NCI-H526 (cell line): ENCODE measurements around the gene CCL19.
"Not testable (repeated sequence)": the region's sequence is repeated elsewhere in the genome, so short reads cannot be mapped to it uniquely, and the experiment has no call there.

ENCODE experiments used
- DNase-seq, 2 experiments: peaks; one replicate each; lab custom pipeline; 2025; lab: John Stamatoyannopoulos, UW

The CCL19 gene

GRCh38 chr9:34690983-34691935 lies at the start of gene CCL19:
Gene CCL19 (minus strand): TSS chr9:34691276. CDS start chr9:34691139, 137 bp downstream.
- DNase-seq = no peak

DNA sequence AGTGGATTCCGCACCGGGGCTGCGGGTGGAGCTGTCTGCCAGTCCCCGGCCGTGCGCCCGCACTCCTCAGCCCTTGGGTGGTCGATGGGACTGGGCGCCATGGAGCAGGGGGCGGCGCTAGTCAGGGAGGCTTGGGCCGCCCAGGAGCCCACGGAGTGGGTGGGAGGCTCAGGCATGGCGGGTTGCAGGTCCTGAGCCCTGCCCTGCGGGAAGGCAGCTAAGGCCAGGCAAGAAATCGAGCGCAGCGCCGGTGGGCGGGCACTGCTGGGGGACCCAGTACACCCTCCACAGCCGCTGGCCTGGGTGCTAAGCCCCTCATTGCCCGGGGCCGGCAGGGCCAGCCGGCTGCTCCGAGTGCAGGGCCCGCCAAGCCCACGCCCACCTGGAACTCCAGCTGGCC lies 49.1 kb upstream of the CCL19 start:
- not testable (repeated sequence) for DNase-seq

DNA sequence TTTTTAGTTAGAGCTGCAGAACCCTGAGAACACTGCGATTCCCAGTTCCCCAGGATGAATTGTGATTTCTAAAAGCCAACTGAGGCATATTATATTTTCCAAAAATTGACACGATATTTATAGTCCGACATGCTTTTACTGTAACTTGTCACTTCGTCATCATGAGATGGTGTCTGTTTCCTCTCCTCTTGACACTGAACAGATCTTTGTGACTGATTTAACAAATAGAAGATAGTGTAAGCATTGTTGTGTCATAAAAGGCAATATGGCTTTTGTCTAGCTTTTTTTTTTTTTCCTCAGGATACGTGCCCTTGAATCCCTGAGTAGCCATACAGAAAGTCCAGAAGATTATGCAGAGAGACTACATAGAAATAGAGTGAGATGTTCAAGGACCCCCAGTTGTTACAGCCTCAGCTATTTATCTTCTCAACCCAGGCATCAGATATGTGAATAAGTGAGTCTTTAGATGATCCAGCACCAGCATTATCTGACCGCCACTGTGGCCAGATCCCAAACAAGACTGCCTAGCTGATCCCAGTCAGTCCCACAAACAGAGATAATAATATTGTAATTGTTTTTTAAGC lies 46.7 kb upstream of the CCL19 start:
- DNase-seq = no peak

DNA sequence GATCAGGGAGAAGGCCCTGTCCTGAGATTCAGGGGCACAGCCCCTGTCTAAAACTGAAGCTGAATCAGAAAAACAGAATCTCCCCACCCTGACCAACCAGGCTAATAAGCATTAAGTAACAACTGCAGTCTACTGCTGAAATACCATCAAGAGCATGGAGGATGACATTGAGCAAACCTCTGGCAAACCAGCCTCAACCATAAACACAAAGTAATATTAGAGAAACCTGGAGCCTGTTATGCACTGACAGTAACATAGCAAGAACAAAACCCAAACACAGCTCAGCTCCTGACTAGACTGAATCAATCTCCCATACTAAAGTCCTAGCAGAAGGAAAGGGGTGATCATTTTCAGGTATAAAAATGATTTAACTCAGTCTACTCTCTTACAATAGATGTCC lies 43.6 kb upstream of the CCL19 start:
- DNase-seq = no peak

GRCh38 chr9:34732886-34733285 lies 41.8 kb upstream of the CCL19 start:
- no peak for DNase-seq

DNA sequence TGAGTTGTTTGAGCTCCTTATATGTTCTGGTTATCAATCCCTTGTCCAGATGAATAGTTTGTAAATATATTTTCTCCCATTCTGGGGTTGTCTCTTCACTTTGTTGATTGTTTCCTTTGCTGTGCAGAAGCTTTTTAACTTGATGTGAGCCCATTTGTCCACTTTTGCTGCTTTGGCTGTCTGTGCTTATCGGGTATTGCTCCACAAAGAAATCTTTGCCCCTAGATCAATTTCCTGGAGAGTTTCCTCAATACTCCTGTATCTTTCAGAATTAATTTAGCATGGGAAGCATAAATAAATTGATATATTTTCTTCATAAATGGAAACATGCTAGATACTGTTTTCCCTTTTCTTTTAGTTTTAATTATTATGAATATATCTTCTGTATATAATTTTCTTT lies 41.4 kb upstream of the CCL19 start:
- no peak for DNase-seq

DNA sequence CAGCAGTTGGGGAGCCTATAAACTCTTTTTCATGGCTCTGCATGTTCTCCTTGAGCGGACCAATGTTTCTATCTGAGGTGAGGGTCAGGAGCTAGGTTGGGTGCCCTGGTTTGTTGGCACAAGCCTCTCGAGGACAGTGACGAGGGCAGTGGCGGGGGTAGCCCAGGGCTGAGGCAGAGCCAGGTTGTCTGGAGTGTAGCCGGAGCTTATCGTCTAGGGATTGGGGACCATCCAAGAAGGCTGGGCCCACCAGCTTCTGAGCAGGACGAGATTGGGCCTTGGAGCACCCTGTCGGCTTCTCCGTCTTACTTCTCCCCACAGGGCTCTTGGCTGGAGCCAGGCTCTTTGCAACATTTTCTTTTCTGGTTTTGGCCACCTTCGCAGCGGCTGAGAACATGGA lies 32.1 kb upstream of the CCL19 start:
- no peak for DNase-seq

- not testable (repeated sequence) for DNase-seq
These were observed 28.6 kb upstream of the CCL19 start for GRCh38 chr9:34719769-34720025.

- no peak for DNase-seq
These were observed 28.1 kb upstream of the CCL19 start for GRCh38 chr9:34719021-34719768.

- no peak for DNase-seq
These were observed 27.0 kb upstream of the CCL19 start for GRCh38 chr9:34717996-34718614.

GRCh38 chr9:34716711-34717110 lies 25.6 kb upstream of the CCL19 start:
- no peak for DNase-seq

DNA sequence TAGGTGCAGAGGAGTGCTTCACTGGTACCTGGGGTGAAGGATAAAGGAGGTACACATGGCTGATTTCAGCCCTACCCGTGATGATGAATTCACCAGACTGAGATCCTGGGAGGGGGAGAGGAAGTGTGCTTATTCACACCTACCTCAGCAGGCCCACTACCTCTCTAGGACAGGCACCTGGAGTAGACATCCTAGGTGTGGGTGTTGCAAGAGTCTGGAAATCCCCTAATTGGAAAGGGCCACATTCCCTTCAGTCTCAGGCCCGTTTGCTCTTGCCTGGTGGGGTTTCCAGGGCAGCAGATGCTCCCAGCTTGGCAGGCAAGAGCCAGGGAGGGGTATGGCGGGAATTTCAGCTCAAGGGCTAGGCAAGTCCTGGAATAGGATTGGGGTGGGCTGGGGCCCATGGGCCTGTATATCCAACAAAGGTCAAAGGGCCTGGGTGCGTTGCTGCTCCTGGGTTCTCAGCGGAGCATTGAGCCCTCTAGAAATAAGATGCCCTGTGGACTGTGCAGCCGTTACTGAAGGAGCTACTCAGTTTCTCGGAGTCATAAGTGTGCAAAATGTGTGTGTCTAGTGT lies 24.7 kb upstream of the CCL19 start:
- DNase-seq = no peak

DNA sequence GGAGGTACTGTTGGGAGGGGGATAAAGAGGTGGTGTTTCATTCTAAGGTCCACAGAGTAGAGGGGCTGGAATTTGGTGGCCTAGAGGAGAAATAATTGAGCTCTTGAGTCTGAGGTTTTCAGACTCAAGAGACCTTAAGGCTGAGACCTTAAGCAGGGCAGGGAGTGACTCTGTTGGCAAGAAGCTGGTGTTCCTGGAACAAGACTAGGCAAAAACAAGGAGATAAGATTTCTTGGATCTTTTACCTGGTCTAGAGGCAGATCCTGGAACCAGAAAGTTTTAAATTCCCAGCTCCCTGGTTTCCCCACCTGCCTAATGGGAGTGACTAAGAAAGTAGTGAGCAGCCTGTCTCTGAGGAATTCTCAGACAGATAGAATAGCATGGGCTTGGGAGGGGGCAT lies 22.9 kb upstream of the CCL19 start:
- DNase-seq = no peak

- DNase-seq = no peak
These were observed 21.1 kb upstream of the CCL19 start for GRCh38 chr9:34712140-34712539.

GRCh38 chr9:34710023-34710422 lies 18.9 kb upstream of the CCL19 start, which contains the start of gene CCL21:
Gene CCL21 (minus strand): TSS chr9:34710136. CDS start chr9:34710066, 70 bp downstream.
- no peak for DNase-seq

DNA sequence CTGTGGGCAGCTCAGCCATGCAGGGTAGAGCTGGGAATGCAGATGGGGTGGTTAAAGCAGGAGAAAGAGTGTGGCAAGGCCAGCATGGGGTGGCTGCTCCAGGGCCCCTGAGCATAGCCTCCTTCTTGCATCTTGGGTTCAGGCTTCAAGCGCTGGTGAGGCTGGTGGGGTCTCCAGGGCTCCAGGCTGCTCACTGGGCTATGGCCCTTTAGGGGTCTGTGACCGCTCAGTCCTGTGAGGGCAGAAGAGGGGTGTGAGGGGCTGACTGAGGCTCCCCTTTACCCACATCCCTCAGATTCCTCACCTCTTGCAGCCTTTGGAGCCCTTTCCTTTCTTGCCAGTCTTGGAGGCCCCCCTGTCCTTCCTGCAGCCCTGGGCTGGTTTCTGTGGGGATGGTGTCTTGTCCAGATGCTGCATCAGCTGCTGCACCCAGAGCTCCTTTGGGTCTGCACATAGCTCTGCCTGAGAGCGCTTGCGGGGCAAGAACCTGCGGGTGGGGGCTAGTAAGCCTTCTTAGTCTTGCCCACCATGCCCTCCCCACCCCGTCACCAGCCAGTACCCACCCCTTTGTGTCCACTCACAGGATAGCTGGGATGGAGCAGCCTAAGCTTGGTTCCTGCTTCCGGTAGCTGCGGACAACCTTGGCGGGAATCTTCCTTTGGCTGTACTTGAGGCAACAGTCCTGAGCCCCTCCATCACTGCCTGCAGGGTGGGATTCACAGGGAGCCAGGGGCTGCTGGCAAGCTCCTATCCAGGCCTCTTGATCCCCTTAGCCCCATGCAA lies 18.3 kb upstream of the CCL19 start:
- no peak for DNase-seq

- DNase-seq = no peak
These were observed 16.1 kb upstream of the CCL19 start for GRCh38 chr9:34707130-34707529.

DNA sequence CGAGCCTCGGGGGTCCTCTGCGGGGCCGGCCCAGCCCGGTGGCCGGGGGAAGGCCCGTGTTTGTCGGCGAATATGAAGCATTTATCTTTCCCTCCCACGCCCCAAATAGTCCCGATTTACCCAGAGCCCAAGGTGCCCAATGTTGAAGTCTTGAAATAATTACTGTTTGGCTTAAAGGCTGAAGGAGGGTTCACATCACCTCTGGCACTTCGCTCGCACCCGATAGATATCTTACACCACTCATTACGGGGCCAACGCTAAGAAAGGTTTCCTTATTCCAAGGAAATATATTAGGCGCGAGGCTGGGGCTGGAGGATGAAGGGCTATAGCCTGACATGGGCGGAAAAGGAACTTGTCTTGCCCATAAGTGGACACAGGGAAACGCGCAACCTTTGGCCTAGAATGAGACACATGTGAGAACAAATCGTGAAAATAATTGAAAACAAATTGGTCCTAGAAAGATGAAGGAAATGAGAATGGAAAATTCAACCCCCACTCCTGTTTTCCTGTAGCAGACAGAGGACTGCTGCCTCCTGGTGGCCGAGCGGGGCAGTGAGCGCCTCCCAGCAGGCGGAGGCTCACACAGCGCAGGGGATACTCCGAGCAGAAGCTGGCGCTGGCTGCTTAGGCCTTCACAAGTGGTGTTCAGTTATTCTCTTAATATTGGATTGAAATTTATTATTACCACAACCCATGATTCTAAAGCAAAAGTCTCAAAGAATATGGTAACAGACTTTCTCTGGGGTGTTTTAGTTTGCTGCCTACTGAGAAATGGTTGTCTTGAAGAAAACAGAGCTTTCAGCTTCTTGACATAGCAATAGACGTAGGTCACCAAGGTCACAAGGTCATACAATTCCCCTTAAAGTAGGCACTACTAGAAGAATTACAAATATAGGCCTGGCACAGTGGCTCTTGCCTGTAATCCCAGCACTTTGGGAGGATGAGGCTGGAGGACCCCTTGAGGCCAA lies 11.0 kb upstream of the CCL19 start:
- peak; percentile 47 to 84 for DNase-seq

DNA sequence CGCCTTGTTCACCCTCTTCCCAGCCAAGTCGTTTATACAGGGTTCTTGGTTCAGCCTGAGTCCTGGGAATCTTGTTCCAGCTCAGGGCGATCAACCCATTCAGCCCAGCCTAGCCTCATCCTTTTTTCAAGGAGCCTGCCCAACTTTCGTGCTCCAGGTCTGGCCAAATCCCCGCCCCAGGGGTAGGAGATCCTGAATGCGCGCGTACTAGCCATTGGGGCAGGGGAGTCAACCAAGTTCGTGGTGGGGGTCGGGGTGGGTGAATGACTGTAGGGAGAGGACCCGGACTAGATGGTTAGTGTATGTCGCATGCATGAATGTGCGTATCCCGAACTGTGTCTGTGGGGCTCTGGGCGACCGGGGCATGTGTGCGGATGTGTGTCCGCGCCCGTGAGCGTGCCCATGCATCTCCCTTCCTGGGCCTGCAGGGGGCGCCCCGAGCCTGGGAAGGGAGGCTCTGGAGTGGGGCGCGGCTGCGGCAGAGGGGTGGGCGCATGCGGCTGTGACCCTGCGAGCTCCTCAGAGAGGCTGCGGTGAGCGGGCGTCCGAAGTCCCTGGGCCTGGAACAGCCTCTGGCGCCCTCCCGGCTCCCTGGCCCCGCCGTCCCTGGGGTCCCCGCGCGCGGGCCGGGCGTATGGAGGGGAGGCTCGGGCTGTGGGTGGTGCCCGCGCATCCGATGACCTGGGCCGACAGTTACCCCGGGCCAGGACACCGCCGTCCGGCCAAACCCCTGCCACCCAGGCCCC lies 10.1 kb upstream of the CCL19 start:
- DNase-seq = peak; percentile 34 to 80
